Endothelial cell of umbilical vein (primary cell): ENCODE measurements around the gene TCP11. TPM values are rescaled to one million over a fixed set of nuclear protein-coding genes. Genes with fewer than 3 reads are reported as not detected.

ENCODE experiments used
- BruUV-seq: library from RNA; stranded (reverse); fragments of 400-500 nt; replicated peaks from 2 replicates; lab custom pipeline; 2021; lab: Mats Ljungman, UMichigan
- CTCF ChIA-PET: fragments of 300-600, 350-600 bp; sonication (Branson Sonifier 250); formaldehyde crosslinking; loops from one replicate; lab custom pipeline; 2021; ENCODE audit warnings: antibody characterized with exemption, inconsistent platforms; lab: Charles Lee
- POLR2A ChIA-PET: fragments of 300-600, 350-600 bp; sonication (Branson Sonifier 250); formaldehyde crosslinking; loops from one replicate; lab custom pipeline; 2021; ENCODE audit warnings: antibody characterized with exemption, inconsistent platforms; lab: Charles Lee
- DNase-seq: peaks from one replicate; pipeline ENCODE4 v3.0.0-alpha.2; 2011; ENCODE audit warnings: low read depth, low spot score
- FAIRE-seq: peaks from 2 replicates; lab custom pipeline; 2011; peaks lifted over from hg19 to GRCh38; lab: Jason Lieb, UNC
- H2AFZ ChIP-seq: 2 replicates; pipeline ENCODE4 v1.6.0; 2012; ENCODE audit warnings: low read depth, low read length, control low read depth, inconsistent platforms
- H3K27ac ChIP-seq: 2 replicates; pipeline ENCODE4 v1.5.1; 2011; ENCODE audit warnings: low read depth, mild to moderate bottlenecking, control low read depth, low read length, moderate library complexity; ENCODE audit not compliant: insufficient read depth
- H3K27me3 ChIP-seq, 2 experiments: 2 replicates each; pipeline versions ENCODE4 v1.6.0 to v1.6.1; 2011; ENCODE audit warnings: low read length in 2 of 2, mixed read lengths in 1 of 2; ENCODE audit not compliant: control insufficient read depth in 2 of 2, insufficient read depth in 2 of 2
- H3K36me3 ChIP-seq, 2 experiments: 2 replicates in 1 of 2; 3 replicates in 1 of 2; pipeline ENCODE4 v1.5.1; 2011; ENCODE audit warnings: low read length in 2 of 2, mild to moderate bottlenecking in 1 of 2, moderate library complexity in 1 of 2; ENCODE audit not compliant: control insufficient read depth in 2 of 2, insufficient read depth in 2 of 2; ENCODE audit errors: extremely low read depth in 1 of 2
- H3K4me1 ChIP-seq: 3 replicates; pipeline ENCODE4 v1.5.1; 2011; ENCODE audit warnings: mild to moderate bottlenecking, low read length; ENCODE audit not compliant: control insufficient read depth, insufficient read depth; ENCODE audit errors: extremely low read depth
- H3K4me2 ChIP-seq: 2 replicates; pipeline ENCODE4 v1.6.1; 2011; ENCODE audit warnings: low read length, control low read depth, mixed read lengths; ENCODE audit not compliant: insufficient read depth
- H3K4me3 ChIP-seq, 3 experiments: fragments of 200-600 bp in 1 of 3; sonication (generic), shearing (Covaris generic) in 1 of 3; replicated peaks in 1 of 3; 2 replicates each; pipeline ENCODE4 v1.5.1; 2011 to 2016; ENCODE audit warnings: control low read depth in 3 of 3, low read length in 3 of 3, mild to moderate bottlenecking in 2 of 3, inconsistent platforms in 1 of 3, low read depth in 1 of 3, moderate library complexity in 1 of 3; ENCODE audit not compliant: insufficient read depth in 1 of 3
- H3K79me2 ChIP-seq: 2 replicates; pipeline ENCODE4 v1.6.0; 2012; ENCODE audit warnings: low read length, inconsistent platforms; ENCODE audit not compliant: control insufficient read depth, insufficient read depth
- H3K9ac ChIP-seq: replicated peaks from 2 replicates; pipeline ENCODE3; 2011; ENCODE audit warnings: low read length, control low read depth; ENCODE audit not compliant: insufficient read depth; ENCODE audit errors: extremely low read depth
- H3K9me1 ChIP-seq: replicated peaks from 3 replicates; pipeline ENCODE4 v1.6.0; 2011; ENCODE audit warnings: mild to moderate bottlenecking, low read length; ENCODE audit not compliant: control insufficient read depth, insufficient read depth; ENCODE audit errors: extremely low read depth
- H3K9me3 ChIP-seq: replicated peaks from 2 replicates; pipeline ENCODE4 v1.5.1; 2012; ENCODE audit warnings: low read length, inconsistent platforms; ENCODE audit not compliant: control insufficient read depth, insufficient read depth
- H4K20me1 ChIP-seq: replicated peaks from 2 replicates; pipeline ENCODE3; 2011; ENCODE audit warnings: mild to moderate bottlenecking, low read length; ENCODE audit not compliant: control insufficient read depth, insufficient read depth; ENCODE audit errors: extremely low read depth
- EZH2 ChIP-seq: IDR thresholded peaks from 2 replicates; pipeline ENCODE4 v1.6.1; 2012; ENCODE audit warnings: borderline replicate concordance, low read depth, mild to moderate bottlenecking, moderate library complexity, low read length, inconsistent platforms; ENCODE audit not compliant: severe bottlenecking
- FOS ChIP-seq: IDR thresholded peaks from 2 replicates; pipeline ENCODE4 v1.6.1; 2011; ENCODE audit warnings: mild to moderate bottlenecking, low read length, moderate library complexity, borderline replicate concordance; ENCODE audit not compliant: insufficient read depth
- GATA2 ChIP-seq: IDR thresholded peaks from 2 replicates; pipeline ENCODE4 v1.7.0; 2011; ENCODE audit warnings: low read depth, mild to moderate bottlenecking, moderate library complexity, mixed read lengths, low read length; ENCODE audit not compliant: insufficient read length, insufficient read depth
- JUN ChIP-seq: IDR thresholded peaks from 2 replicates; pipeline ENCODE4 v1.6.1; 2011; ENCODE audit warnings: borderline replicate concordance, low read depth; ENCODE audit not compliant: insufficient read length, insufficient read depth
- MYC ChIP-seq: IDR thresholded peaks from one replicate; pipeline ENCODE4 v1.6.1; 2011; ENCODE audit warnings: mild to moderate bottlenecking, low read depth, low read length
- POLR2A ChIP-seq: IDR thresholded peaks from 2 replicates; pipeline ENCODE4 v1.6.1; 2012; ENCODE audit warnings: low read depth, mild to moderate bottlenecking, control low read depth, low read length
- POLR2AphosphoS5 ChIP-seq: IDR thresholded peaks from 2 replicates; pipeline ENCODE4 v1.6.1; 2012; ENCODE audit warnings: low read depth, mild to moderate bottlenecking, control low read depth, low read length, moderate library complexity; ENCODE audit not compliant: insufficient read depth
- dilution Hi-C: fragments of 300-500 bp; cut with MboI; formaldehyde crosslinking; loops from one replicate; pipeline ENCODE4 v1.15.0; 2019; ENCODE audit warnings: low sequenced_read_pairs; ENCODE audit not compliant: extremely low pct_ligation_motif_present
- intact Hi-C: fragments of 100-400 bp; cut with micrococcal nuclease; formaldehyde crosslinking; loops from one replicate; pipeline ENCODE4 v1.10.0; 2022
- polyA plus RNA-seq, 4 experiments: library from polyadenylated mRNA; depleted of rRNA in 3 of 4; stranded (reverse) in 3 of 4; unstranded in 1 of 4; fragments of >200 nt; gene quantifications; 2 replicates each; pipeline versions ENCODE4 v1.2.1 to v1.2.3, GENCODE V29; 2011 to 2012; ENCODE audit warnings: missing spikeins in 1 of 4
- total RNA-seq: library from RNA; stranded (reverse); gene quantifications from 2 replicates; pipeline ENCODE4 v1.2.3, GENCODE V29; 2021
- TF ChIP-seq, protein P1 (sequence below), 2 donors: IDR thresholded peaks; 1 replicate in 1 of 2; 2 replicates in 1 of 2; pipeline ENCODE4 v1.5.1; 2011; ENCODE audit warnings: low read length in 2 of 2, mild to moderate bottlenecking in 2 of 2, moderate library complexity in 2 of 2, control low read depth in 1 of 2, inconsistent platforms in 1 of 2, low read depth in 1 of 2; ENCODE audit not compliant: insufficient read depth in 1 of 2; ENCODE audit errors: extremely low read depth in 1 of 2
- TF ChIP-seq, protein P2 (sequence below): IDR thresholded peaks from 2 replicates; pipeline ENCODE4 v1.6.1; 2011; ENCODE audit not compliant: insufficient read depth, insufficient read length

The TCP11 gene
- total and polyA plus RNA-seq, 2 donors (not counting 3 experiments of a cell fraction or from before 2014, with no cell fraction given) = 0.18 TPM; not detected in 1

DNA sequence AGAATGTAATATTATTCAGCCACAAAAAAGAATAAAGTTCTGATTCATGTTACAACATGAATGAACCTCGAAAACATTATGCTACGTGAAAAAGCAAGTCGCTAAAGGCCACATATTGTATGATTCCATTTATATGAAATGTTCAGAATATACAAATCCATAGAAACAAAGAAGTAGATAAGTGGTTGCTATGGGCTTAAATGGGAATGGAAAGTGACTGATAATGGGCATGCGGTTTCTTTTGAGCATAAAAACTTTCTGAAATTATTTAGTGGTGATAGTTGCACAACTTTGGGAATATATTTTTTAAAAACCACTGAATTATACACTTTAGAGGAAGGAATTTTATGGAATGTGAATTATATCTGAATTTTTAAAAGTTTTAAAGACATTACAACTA lies 33.4 kb upstream of the TCP11 start:
- intact Hi-C loops (no loop called here), dilution Hi-C loops (no loop called here)
- H3K4me2 ChIP-seq = no peak overlapping the region
- peaks cover 2 to 3% of the 10 kb centered on the region in 2 experiments for H3K27me3 ChIP-seq
- ChIA-PET CTCF (no interaction called here), POLR2A (no interaction called here)
- no peak for TF ChIP-seq POLR2A
- TF ChIP-seq, protein P1, sequence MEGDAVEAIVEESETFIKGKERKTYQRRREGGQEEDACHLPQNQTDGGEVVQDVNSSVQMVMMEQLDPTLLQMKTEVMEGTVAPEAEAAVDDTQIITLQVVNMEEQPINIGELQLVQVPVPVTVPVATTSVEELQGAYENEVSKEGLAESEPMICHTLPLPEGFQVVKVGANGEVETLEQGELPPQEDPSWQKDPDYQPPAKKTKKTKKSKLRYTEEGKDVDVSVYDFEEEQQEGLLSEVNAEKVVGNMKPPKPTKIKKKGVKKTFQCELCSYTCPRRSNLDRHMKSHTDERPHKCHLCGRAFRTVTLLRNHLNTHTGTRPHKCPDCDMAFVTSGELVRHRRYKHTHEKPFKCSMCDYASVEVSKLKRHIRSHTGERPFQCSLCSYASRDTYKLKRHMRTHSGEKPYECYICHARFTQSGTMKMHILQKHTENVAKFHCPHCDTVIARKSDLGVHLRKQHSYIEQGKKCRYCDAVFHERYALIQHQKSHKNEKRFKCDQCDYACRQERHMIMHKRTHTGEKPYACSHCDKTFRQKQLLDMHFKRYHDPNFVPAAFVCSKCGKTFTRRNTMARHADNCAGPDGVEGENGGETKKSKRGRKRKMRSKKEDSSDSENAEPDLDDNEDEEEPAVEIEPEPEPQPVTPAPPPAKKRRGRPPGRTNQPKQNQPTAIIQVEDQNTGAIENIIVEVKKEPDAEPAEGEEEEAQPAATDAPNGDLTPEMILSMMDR (IDR thresholded peaks at IDR 0.05; ENCODE audit: extremely low read depth in 1 of 2, insufficient read depth in 1 of 2, low read depth in 1 of 2, low read length in 2 of 2) = no peak
- no peak for TF ChIP-seq EZH2
- no peak for TF ChIP-seq POLR2AphosphoS5
- no peak for TF ChIP-seq JUN
- TF ChIP-seq GATA2 = no peak
- TF ChIP-seq, protein P2, sequence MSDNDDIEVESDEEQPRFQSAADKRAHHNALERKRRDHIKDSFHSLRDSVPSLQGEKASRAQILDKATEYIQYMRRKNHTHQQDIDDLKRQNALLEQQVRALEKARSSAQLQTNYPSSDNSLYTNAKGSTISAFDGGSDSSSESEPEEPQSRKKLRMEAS = no peak
- no peak for TF ChIP-seq MYC
- no peak for TF ChIP-seq FOS
- H2AFZ ChIP-seq = no peak overlapping the region
- H4K20me1 ChIP-seq = no peaks in the 10 kb centered on the region
- FAIRE-seq (no peak), DNase-seq (no peak)
- H3K9ac ChIP-seq = no peak overlapping the region
- no peaks in the 10 kb centered on the region for H3K79me2 ChIP-seq
- H3K9me1 ChIP-seq = no peaks in the 10 kb centered on the region
- no peaks in the 10 kb centered on the region for H3K36me3 ChIP-seq
- H3K27ac ChIP-seq = no peak overlapping the region
- H3K9me3 ChIP-seq = no peaks in the 10 kb centered on the region
- no TSS peak for BruUV-seq
- H3K4me3 ChIP-seq = no peak overlapping the region
- no peaks in the 10 kb centered on the region for H3K4me1 ChIP-seq
